ENCODE results near the gene SCN9A.
"Not testable (repeated sequence)": the region's sequence is repeated elsewhere in the genome, so short reads cannot be mapped to it uniquely, and the experiment has no call there.

The SCN9A gene

GRCh38 chr2:166361351-166362153 is 14.2 kb downstream of the SCN9A start:
- no peak overlapping the region for H3K9ac ChIP-seq (ENCODE audit: low read depth, low read length)

GRCh38 chr2:166360906-166361305 is 14.8 kb downstream of the SCN9A start:
- H3K4me1 ChIP-seq (ENCODE audit: insufficient read depth, low read length): peaks cover 5% of the 10 kb centered on the region; the same call in 1 of the 2 replicates
- H3K36me3 ChIP-seq (ENCODE audit: insufficient read depth, low read length): no peaks in the 10 kb centered on the region
- H3K9ac ChIP-seq (ENCODE audit: low read depth, low read length): no peak overlapping the region
- H3K9me3 ChIP-seq (ENCODE audit: control insufficient read depth, insufficient read depth, low read length): no peaks in the 10 kb centered on the region

More at GRCh38 chr2:166361351-166362153, 14.2 kb downstream of the SCN9A start:
- no peaks in the 10 kb centered on the region for H3K9me3 ChIP-seq (ENCODE audit: control insufficient read depth, insufficient read depth, low read length)
- H3K4me1 ChIP-seq (ENCODE audit: insufficient read depth, low read length): peaks cover 5% of the 10 kb centered on the region; the same call in 1 of the 2 replicates
- no peaks in the 10 kb centered on the region for H3K36me3 ChIP-seq (ENCODE audit: insufficient read depth, low read length)

GRCh38 chr2:166360426-166360825 is 15.3 kb downstream of the SCN9A start:
- no peak overlapping the region for H3K9ac ChIP-seq (ENCODE audit: low read depth, low read length)
- peaks cover 5% of the 10 kb centered on the region; the same call in 1 of the 2 replicates for H3K4me1 ChIP-seq (ENCODE audit: insufficient read depth, low read length)
- H3K9me3 ChIP-seq (ENCODE audit: control insufficient read depth, insufficient read depth, low read length): no peaks in the 10 kb centered on the region
- H3K36me3 ChIP-seq (ENCODE audit: insufficient read depth, low read length): no peaks in the 10 kb centered on the region

GRCh38 chr2:166357950-166358321 is 17.8 kb downstream of the SCN9A start:
- H3K9ac ChIP-seq (ENCODE audit: low read depth, low read length); H3K36me3 ChIP-seq (ENCODE audit: insufficient read depth, low read length); H3K4me1 ChIP-seq (ENCODE audit: insufficient read depth, low read length); H3K9me3 ChIP-seq (ENCODE audit: control insufficient read depth, insufficient read depth, low read length): not testable (repeated sequence)

DNA sequence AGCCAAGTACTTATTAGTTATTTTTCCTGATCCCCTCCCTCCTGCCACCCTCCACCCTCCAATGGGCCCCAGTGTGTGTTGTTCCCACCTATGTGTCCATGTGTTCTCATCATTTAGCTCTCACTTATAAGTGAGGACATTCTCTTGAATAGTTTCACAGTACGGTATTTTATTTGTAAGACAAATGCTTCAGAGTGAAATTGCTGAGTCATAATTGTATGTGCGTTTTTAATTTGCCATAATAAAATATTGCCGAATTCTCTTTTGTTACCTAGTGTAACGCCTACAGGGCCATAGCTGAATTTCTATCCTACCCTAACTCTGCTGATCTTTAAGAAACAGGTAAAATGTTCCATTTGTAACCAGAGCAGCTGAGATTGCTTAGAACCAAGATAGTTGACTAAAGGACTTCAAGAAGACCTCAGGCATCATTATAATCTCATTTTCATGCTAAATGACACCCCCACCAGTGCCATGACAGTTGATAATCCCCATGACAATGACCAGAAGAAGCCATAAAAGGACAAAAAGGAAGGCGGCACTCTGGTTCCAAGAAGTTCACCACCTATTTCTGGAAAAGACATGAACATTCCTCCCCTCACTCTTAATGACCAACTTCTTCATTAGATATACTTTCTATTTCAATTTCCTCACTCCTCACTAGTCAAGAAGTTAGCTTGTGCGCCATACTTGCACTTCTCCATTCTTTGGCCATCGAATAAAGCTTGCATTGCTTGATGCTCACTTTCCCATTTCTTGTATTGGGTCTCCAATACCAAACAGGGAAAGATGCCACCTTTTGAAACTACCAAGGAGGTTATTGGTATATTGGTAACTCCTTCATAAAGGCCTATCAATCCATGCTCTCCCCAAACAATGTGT is 18.4 kb downstream of the SCN9A start:
- H3K36me3 ChIP-seq (ENCODE audit: insufficient read depth, low read length): no peaks in the 10 kb centered on the region
- peaks cover 5% of the 10 kb centered on the region; the same call in 1 of the 2 replicates for H3K4me1 ChIP-seq (ENCODE audit: insufficient read depth, low read length)
- H3K9ac ChIP-seq (ENCODE audit: low read depth, low read length): no peak overlapping the region
- no peaks in the 10 kb centered on the region for H3K9me3 ChIP-seq (ENCODE audit: control insufficient read depth, insufficient read depth, low read length)

- Histone ChIP-seq H3K9me3 (ENCODE audit: control insufficient read depth, insufficient read depth, low read length) (no peaks in the 10 kb centered on the region), H3K9ac (ENCODE audit: low read depth, low read length) (no peak overlapping the region), H3K36me3 (ENCODE audit: insufficient read depth, low read length) (no peaks in the 10 kb centered on the region), H3K4me1 (ENCODE audit: insufficient read depth, low read length) (no peaks in the 10 kb centered on the region)
These were observed 24.4 kb downstream of the SCN9A start for GRCh38 chr2:166351319-166351718.

- no peaks in the 10 kb centered on the region for H3K36me3 ChIP-seq (ENCODE audit: insufficient read depth, low read length)
- no peaks in the 10 kb centered on the region for H3K4me1 ChIP-seq (ENCODE audit: insufficient read depth, low read length)
- H3K9me3 ChIP-seq (ENCODE audit: control insufficient read depth, insufficient read depth, low read length): no peaks in the 10 kb centered on the region
- H3K9ac ChIP-seq (ENCODE audit: low read depth, low read length): no peak overlapping the region
These were observed 25.2 kb downstream of the SCN9A start for GRCh38 chr2:166350525-166350924.

DNA sequence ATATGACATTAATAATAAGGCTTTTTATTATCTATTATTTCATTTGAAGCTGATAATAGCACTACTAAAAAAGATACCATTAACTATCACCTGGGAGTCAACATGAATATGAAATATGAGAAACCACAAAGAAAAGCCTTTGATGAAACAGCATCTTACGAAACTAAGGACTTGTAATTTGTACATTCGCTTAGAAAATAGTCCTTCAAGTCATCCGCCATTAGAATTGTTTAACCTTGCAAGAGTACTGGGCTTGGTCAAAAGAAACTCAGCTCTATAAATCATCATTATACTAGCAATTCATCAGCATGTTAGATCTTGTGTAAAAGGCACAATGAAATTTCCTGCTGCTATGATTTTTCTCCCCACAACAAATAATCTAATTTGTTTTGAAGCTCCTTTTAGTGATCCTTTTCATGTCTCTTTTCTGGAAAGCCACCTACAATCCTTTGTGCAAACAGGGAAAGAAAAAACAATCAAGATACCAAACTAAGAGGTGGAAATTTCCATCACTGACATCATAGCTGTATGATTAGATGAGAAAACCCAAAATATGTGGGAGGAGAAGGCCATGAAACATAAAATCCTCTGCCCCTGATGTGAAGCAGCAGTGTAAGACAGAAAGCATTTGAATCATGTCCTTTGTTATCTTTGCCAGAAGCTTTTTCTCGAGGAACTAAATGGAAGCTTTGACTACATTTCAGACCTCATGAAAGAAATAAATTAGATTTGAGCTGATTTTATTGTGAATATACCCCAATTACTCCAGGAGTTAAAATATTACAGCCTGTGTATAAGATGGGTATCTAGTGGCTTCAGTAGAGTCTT is 31.2 kb downstream of the SCN9A start:
- Histone ChIP-seq H3K9ac (ENCODE audit: low read depth, low read length) (no peak overlapping the region), H3K36me3 (ENCODE audit: insufficient read depth, low read length) (no peaks in the 10 kb centered on the region), H3K9me3 (ENCODE audit: control insufficient read depth, insufficient read depth, low read length) (no peaks in the 10 kb centered on the region), H3K4me1 (ENCODE audit: insufficient read depth, low read length) (no peaks in the 10 kb centered on the region)

- no peaks in the 10 kb centered on the region for H3K9me3 ChIP-seq (ENCODE audit: control insufficient read depth, insufficient read depth, low read length)
- H3K4me1 ChIP-seq (ENCODE audit: insufficient read depth, low read length): no peaks in the 10 kb centered on the region
- no peak overlapping the region for H3K9ac ChIP-seq (ENCODE audit: low read depth, low read length)
- no peaks in the 10 kb centered on the region for H3K36me3 ChIP-seq (ENCODE audit: insufficient read depth, low read length)
These were observed 32.3 kb downstream of the SCN9A start for GRCh38 chr2:166343467-166343866.

GRCh38 chr2:166341426-166341825 is 34.3 kb downstream of the SCN9A start:
- Histone ChIP-seq H3K9ac (ENCODE audit: low read depth, low read length) (no peak overlapping the region), H3K4me1 (ENCODE audit: insufficient read depth, low read length) (peaks cover 8% of the 10 kb centered on the region; the same call in 1 of the 2 replicates), H3K36me3 (ENCODE audit: insufficient read depth, low read length) (no peaks in the 10 kb centered on the region), H3K9me3 (ENCODE audit: control insufficient read depth, insufficient read depth, low read length) (no peaks in the 10 kb centered on the region)

DNA sequence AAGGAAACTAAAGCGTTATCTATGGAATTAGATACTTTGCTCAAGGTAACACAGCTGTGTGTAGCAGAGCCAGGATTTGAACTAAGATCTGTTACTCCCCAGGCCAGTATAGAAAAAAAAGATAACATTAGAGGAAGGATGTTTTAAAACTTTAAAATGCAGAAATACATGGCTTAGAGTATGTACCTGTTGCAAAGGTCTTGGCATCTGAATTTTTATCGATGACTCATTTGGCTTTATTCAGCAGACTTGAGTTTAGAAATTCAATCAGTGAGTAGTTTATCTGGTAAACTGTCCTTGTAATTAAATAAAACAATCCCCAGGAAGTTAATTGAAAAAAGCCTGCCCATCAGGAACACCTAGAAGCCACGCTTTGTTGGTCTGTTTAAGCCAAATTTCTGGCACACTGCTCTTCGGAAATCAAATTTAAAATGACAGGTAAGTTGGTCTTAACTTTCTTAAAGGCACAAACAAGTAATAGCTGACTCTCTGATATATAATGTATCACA is 36.9 kb downstream of the SCN9A start:
- Histone ChIP-seq H3K4me1 (ENCODE audit: insufficient read depth, low read length) (peaks cover 8% of the 10 kb centered on the region; the same call in 1 of the 2 replicates), H3K9ac (ENCODE audit: low read depth, low read length) (no peak overlapping the region), H3K9me3 (ENCODE audit: control insufficient read depth, insufficient read depth, low read length) (no peaks in the 10 kb centered on the region), H3K36me3 (ENCODE audit: insufficient read depth, low read length) (no peaks in the 10 kb centered on the region)

DNA sequence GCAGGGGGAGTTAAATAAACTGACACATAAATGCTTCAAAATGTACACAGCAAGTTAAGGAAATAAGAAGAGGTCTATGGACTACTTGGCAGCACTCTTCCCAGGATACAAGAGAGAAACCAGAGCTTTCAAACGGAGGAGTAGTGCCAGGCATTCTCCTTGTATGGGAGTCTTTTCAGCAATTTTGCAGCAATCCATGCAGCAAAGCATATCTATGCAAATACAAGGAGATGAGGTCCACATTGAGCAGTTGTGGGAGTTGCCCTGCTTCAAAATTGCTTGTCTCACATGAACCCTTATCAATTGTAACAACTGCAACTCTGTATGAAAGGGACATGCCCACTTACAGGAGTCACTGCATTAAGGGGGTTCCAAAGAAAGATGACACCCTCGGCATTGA is 37.8 kb downstream of the SCN9A start:
- Histone ChIP-seq H3K36me3 (ENCODE audit: insufficient read depth, low read length) (no peaks in the 10 kb centered on the region), H3K4me1 (ENCODE audit: insufficient read depth, low read length) (peaks cover 8% of the 10 kb centered on the region; the same call in 1 of the 2 replicates), H3K9ac (ENCODE audit: low read depth, low read length) (no peak overlapping the region), H3K9me3 (ENCODE audit: control insufficient read depth, insufficient read depth, low read length) (no peaks in the 10 kb centered on the region)

DNA sequence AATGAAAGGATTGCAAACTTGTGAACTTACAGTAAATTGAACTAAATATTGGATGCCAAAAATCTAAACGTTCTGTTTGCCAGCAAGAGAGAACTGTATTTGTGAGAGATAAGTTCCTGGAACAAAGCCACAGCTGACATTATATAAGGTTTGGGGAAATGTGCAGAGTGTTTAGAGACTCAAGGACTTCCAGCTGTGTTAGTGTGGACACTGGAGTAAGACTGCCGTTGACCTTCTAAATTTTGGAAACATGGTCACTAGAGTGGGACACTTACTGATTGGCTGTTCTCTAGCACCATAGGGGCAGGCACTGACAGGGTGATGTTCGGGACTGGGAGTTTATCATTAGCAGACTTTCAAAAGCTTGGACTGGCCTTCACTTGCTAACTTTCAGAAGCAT is 40.5 kb downstream of the SCN9A start:
- H3K9me3 ChIP-seq (ENCODE audit: control insufficient read depth, insufficient read depth, low read length): no peaks in the 10 kb centered on the region
- no peaks in the 10 kb centered on the region for H3K36me3 ChIP-seq (ENCODE audit: insufficient read depth, low read length)
- no peak overlapping the region for H3K9ac ChIP-seq (ENCODE audit: low read depth, low read length)
- peaks cover 8% of the 10 kb centered on the region; the same call in 1 of the 2 replicates for H3K4me1 ChIP-seq (ENCODE audit: insufficient read depth, low read length)

DNA sequence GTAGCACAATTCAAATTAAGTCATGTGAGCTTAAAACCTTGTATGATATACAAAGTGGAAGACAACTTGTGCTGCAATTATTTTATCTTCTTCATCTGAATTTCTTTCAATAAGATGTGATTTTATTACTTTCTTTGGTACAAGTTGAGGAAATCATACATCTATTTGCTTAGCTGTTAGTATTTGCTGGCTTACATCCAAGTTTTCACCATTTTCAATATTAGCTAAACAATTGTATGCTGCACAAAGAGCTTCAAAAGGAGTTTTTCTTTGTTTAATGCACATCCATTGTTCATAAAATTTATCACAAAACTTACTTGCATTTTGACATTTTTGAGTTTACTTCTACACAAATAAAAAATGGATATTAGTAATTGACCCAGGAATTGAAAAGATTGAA is 40.9 kb downstream of the SCN9A start:
- Histone ChIP-seq H3K36me3 (ENCODE audit: insufficient read depth, low read length) (no peaks in the 10 kb centered on the region), H3K9me3 (ENCODE audit: control insufficient read depth, insufficient read depth, low read length) (no peaks in the 10 kb centered on the region), H3K4me1 (ENCODE audit: insufficient read depth, low read length) (peaks cover 8% of the 10 kb centered on the region; the same call in 1 of the 2 replicates), H3K9ac (ENCODE audit: low read depth, low read length) (no peak overlapping the region)
